Measurements from ENCODE around the gene ARSB. TPM values are rescaled to one million over a fixed set of nuclear protein-coding genes. Genes with fewer than 3 reads are reported as not detected.
A peak's percentile ranks its signal among the peaks of the same experiment; 100 is the strongest.

The ARSB gene
- total RNA-seq, 1 donor = 38.4 TPM

- DNase-seq (ENCODE audit: insufficient read length, low spot score, missing footprints) = peak; percentile 77
- no peak overlapping the region for H3K4me3 ChIP-seq (ENCODE audit: insufficient read depth, low read length)
- H3K4me2 ChIP-seq (ENCODE audit: insufficient read depth, low read length) = peak overlapping the region; percentile 70
Observed at GRCh38 chr5:78889369-78890140, 95.6 kb downstream of the ARSB start.

GRCh38 chr5:78888580-78889368, 96.3 kb downstream of the ARSB start:
- peaks cover 7% of the 10 kb centered on the region for H3K4me1 ChIP-seq (ENCODE audit: insufficient read depth, low read length)
- H3K9me3 ChIP-seq (ENCODE audit: low read depth, low read length) = no peaks in the 10 kb centered on the region
- no peak overlapping the region for H3K4me2 ChIP-seq (ENCODE audit: insufficient read depth, low read length)
- no peak overlapping the region for H3K4me3 ChIP-seq (ENCODE audit: insufficient read depth, low read length)
- TF ChIP-seq CTCF (IDR thresholded peaks at IDR 0.05; ENCODE audit: extremely low read depth, low read depth, low read length) = no peak
- no peaks in the 10 kb centered on the region for H3K36me3 ChIP-seq (ENCODE audit: insufficient read depth, low read length)
- H3K27ac ChIP-seq (ENCODE audit: low read depth, low read length) = no peak overlapping the region
- no peaks in the 10 kb centered on the region for H3K27me3 ChIP-seq (ENCODE audit: insufficient read depth, low read length)
- H3K79me2 ChIP-seq (ENCODE audit: insufficient read depth, low read length) = no peaks in the 10 kb centered on the region
- no peak overlapping the region for H2AFZ ChIP-seq (ENCODE audit: low read length)
- DNase-seq (ENCODE audit: insufficient read length, low spot score, missing footprints) = no peak
- H4K20me1 ChIP-seq (ENCODE audit: insufficient read depth, low read length) = no peaks in the 10 kb centered on the region

More at GRCh38 chr5:78889369-78890140, 95.6 kb downstream of the ARSB start:
- H3K36me3 ChIP-seq (ENCODE audit: insufficient read depth, low read length) = no peaks in the 10 kb centered on the region
- H3K4me1 ChIP-seq (ENCODE audit: insufficient read depth, low read length) = peaks cover 7% of the 10 kb centered on the region
- H3K79me2 ChIP-seq (ENCODE audit: insufficient read depth, low read length) = no peaks in the 10 kb centered on the region
- peak overlapping the region; percentile 43 for H3K27ac ChIP-seq (ENCODE audit: low read depth, low read length)
- no peaks in the 10 kb centered on the region for H3K27me3 ChIP-seq (ENCODE audit: insufficient read depth, low read length)
- no peaks in the 10 kb centered on the region for H4K20me1 ChIP-seq (ENCODE audit: insufficient read depth, low read length)
- TF ChIP-seq CTCF (IDR thresholded peaks at IDR 0.05; ENCODE audit: extremely low read depth, low read depth, low read length) = no peak
- no peaks in the 10 kb centered on the region for H3K9me3 ChIP-seq (ENCODE audit: low read depth, low read length)
- peak overlapping the region; percentile 53 for H2AFZ ChIP-seq (ENCODE audit: low read length)

GRCh38 chr5:78887384-78888118, 97.6 kb downstream of the ARSB start:
- TF ChIP-seq CTCF (IDR thresholded peaks at IDR 0.05; ENCODE audit: extremely low read depth, low read depth, low read length) = no peak
- Histone ChIP-seq H3K79me2 (ENCODE audit: insufficient read depth, low read length) (no peaks in the 10 kb centered on the region), H3K4me2 (ENCODE audit: insufficient read depth, low read length) (no peak overlapping the region), H3K4me3 (ENCODE audit: insufficient read depth, low read length) (no peak overlapping the region), H3K36me3 (ENCODE audit: insufficient read depth, low read length) (no peaks in the 10 kb centered on the region), H3K27ac (ENCODE audit: low read depth, low read length) (no peak overlapping the region), H3K4me1 (ENCODE audit: insufficient read depth, low read length) (peaks cover 7% of the 10 kb centered on the region), H3K9me3 (ENCODE audit: low read depth, low read length) (no peaks in the 10 kb centered on the region), H4K20me1 (ENCODE audit: insufficient read depth, low read length) (no peaks in the 10 kb centered on the region), H3K27me3 (ENCODE audit: insufficient read depth, low read length) (no peaks in the 10 kb centered on the region), H2AFZ (ENCODE audit: low read length) (no peak overlapping the region)
- DNase-seq (ENCODE audit: insufficient read length, low spot score, missing footprints) = no peak
